ENCODE measurements around the gene CEP128.

- TF ChIP-seq, protein P1, sequence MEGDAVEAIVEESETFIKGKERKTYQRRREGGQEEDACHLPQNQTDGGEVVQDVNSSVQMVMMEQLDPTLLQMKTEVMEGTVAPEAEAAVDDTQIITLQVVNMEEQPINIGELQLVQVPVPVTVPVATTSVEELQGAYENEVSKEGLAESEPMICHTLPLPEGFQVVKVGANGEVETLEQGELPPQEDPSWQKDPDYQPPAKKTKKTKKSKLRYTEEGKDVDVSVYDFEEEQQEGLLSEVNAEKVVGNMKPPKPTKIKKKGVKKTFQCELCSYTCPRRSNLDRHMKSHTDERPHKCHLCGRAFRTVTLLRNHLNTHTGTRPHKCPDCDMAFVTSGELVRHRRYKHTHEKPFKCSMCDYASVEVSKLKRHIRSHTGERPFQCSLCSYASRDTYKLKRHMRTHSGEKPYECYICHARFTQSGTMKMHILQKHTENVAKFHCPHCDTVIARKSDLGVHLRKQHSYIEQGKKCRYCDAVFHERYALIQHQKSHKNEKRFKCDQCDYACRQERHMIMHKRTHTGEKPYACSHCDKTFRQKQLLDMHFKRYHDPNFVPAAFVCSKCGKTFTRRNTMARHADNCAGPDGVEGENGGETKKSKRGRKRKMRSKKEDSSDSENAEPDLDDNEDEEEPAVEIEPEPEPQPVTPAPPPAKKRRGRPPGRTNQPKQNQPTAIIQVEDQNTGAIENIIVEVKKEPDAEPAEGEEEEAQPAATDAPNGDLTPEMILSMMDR (IDR thresholded peaks at IDR 0.05): no peak
- TF ChIP-seq POLR2A (IDR thresholded peaks at IDR 0.05): no peak
These were observed 455.8 kb downstream of the CEP128 start for GRCh38 chr14:80485764-80486163.
